ENCODE results near the gene RPTOR.

Gene RPTOR

DNA sequence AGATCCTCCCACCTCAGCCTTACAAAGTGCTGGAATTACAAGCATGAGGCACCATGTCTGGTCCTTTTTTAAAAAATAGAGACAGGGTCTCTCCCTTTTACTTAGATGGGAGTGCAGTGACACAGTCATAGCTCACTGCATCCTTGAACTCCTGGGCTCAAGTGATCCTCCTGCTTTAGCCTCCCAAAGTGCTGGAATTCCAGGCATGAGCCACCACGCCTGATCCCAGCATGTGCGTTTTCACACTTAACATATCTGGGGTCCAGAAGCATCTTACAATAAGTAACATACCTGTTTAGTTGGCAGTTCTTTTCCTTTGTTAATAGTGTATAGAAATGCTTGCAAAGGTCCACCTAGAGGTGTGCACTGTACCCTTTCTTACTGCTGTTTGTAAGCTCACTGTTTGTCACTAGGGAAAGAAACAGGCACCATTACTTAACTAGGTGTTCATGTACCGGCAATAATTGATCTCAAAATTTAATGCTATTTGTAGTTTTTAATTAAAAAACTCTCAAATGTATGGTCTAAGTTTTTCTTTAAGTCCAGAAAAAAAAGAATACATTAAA is 221.7 kb downstream of the RPTOR start:
- DNase-seq (ENCODE audit: low spot score): no peak

DNA sequence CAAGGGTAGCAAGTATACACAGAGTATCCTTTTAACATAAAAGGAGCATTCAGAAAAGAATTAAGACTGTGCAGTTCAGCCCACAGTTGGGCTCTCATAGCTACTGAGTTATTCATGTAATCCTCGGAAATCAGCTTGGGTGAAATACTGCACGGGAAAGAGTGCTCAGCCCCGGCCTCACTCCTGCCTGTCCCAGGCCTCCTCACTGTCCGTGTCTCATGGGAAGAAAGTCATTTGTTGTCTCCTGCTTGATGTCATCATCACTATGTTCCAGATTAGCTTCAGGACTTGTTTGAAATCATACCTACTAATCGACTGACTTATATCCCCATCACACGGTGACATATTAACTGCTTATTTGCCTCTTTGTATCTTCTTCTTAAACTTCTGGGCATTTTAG is 223.8 kb downstream of the RPTOR start:
- no peak for DNase-seq (ENCODE audit: low spot score)

DNA sequence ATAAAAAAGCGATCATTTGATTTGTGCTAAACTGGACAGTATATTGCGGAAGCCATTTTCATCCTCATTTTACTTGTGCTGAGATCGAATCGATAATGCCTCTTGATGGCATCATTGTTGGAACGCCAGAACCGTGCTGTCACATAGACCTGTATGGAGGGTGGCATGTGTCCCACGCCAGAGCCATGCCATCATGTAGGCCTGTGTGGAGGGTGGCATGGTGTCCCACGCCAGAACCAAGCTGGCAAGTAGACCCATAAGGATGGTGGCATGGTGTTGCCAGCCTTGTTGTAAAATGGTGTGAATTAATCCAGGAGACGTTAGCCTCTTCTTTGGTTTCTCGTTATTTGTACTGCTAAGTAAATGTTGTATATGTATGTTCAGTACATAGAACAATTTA is 224.3 kb downstream of the RPTOR start:
- no peak for DNase-seq (ENCODE audit: low spot score)

DNA sequence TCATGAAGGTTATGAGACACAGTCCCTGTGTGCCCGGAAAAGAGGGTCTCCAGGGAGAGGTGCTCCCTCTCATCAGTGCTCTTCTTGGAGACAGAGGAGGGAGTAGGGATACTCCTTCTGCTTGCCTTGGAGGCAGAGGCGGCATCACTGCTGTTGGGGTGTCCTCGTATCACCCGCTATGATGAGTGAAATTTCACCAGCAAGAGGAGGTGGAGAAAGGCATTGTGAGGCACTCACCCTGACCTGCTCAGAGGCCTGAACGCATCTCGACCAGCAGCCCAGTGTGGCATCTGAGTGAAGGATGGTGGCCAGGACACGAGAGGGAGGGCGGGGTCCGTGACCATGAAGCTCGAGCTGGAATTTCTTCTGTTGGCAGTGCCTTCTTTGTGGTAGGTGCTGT is 224.9 kb downstream of the RPTOR start:
- DNase-seq (ENCODE audit: low spot score): no peak

DNA sequence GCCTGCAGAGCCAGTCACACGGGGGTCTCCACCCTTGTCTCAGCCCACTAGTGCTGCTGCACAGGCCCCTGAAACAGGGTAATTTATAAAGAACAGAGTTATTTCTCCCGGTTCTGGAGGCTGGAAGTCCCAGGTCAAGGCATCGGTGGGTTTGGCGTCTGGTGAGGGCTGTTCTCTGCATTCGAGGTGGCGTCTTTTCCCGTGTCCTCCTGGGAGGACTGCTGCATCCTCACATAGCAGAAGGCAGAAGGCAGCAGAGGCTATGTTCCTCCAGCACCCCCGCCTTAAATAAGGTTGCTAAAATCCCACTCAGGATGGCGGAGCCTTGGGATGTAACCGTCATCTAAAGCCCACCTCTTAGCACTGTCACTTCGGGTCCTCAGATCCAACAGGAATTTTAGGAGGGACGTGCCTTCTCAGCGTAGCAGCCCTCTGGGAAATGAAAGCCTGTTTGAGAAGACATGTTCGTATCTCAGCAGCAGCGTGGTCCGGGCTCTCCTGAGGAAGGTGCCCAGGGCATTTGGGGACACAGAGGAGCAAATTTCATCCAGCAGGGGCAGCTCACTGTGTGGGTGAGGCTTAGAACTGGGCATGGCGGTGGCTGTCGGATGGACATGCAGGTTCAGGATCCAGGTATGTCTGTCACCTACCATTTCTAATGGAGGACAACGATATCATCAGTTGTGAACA is 225.4 kb downstream of the RPTOR start:
- no peak for DNase-seq (ENCODE audit: low spot score)

DNA sequence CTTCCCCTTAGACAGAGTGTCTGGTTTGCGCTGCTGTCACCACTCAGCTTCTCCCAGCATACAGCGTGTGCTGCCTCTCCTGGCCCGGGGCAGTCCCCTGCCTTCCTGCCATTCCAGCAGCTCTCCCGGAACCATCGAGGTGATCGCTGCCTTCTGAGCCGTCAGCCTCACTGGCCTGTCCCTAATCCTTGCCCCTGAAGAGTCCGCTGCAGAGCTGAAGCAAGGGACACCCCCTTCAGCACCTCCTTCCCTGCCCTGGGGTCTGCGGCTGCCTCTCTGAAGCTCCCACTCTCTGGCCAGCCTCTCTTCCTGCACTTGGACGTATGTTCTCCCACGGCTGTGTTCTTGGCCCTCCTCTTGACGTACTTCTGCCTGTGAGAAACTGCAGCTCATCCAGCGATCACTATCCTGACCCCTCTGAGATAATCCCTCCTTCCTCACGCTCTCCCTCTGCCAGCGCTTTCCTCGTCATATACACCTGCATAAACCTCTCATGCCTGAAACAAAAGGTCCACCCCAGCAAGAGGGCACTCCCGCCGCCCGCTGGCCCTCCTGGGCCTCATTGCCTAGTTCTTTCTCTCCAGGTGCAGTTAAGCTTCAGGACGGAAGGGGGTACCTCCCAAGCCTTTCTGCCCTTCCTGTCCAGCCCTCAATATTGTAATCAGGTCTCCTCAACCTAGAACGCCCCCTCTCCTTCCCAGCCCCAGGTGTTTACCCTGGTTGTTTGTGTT is 226.4 kb downstream of the RPTOR start:
- DNase-seq (ENCODE audit: low spot score): no peak

DNA sequence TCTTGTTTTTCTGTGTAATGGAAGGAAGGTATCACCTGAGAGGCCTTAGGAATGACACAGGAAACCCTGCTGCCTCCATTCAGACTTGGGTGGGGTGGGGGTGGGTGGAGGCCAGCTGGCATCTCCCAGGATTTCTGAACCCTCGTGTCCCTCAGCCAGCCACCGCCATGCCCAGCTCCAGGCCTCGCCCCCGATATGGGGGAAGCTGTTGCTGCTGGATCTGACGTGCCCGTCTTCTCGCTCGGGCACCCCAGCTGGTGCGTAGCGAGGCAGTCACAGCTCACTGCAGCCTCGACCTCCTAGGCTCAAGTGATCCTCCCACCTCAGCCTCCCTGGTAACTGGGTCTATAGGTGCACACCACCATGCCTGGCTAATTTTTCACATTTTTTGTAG is 227.0 kb downstream of the RPTOR start:
- no peak for DNase-seq (ENCODE audit: low spot score)

DNA sequence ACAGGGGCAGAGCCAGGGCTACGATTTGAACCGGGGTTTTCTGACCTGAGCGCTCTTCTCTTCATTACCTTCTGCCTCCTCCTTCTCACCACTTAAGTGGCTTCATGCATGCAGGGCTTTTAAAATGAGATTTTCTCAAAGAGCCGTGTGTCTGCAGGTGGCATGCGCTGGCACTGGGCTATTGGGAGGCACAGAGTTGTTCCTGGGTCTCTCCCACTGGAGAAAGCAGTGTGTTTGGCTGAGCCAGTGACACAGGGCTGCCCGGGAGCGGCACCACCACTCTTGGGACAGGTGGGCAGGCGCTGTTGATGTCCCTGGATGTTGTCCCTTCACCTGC is 228.2 kb downstream of the RPTOR start:
- DNase-seq (ENCODE audit: low spot score): no peak

DNA sequence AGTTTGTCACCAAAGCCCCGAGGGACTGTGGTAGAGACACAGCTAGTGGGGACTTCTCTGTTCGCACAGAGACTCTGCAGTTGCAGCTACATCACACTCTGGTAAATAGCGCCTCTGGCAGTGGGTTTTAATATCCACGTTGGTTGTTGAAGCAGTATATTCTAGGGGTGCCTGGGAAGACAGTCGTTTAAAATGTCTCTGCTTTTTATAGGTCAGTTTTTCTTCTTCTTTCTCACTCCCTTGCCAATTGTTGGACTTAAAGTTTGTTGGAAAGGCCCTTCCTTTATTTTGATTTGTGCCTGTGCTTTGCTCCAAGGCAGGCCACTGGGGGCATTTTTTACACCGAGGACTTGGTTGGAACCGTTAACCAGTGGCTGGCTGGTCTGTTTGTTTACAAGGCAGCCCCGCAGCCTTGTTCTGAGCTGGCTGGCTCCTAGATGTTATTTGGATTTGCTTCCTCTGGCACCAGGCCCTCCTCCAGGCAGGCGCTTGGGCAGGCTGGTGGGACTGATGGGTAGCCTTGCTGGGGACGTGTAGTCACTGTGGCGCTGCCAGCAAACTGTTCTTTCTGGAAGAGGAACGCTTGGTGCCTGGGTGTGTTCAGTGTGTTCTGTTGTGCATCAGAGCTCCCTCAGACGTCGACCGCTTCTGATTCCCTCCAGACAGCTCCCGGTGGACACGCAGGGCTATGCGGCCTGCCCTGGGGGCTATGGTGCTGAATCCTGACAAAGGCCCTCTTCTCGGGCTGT is 228.8 kb downstream of the RPTOR start:
- DNase-seq (ENCODE audit: low spot score): no peak

DNA sequence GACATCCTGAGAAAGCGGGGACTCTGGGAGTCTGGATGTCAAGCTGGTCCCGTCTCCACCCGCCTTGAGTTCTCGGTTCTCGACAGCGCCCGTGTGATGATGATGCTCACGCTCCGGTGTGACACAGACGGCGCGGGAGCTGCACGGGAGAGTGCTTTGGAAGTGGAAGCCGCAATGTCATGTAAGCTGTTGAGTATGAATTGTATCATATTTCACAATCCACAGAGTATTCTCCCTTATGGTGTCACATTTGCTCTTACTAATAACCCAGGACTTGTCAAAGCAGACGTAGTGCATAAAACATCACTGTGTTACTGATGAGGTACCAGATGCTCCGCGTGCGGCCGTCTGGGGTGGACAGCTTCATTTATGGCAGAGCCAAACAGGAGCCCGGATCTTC is 229.5 kb downstream of the RPTOR start:
- DNase-seq (ENCODE audit: low spot score): no peak

DNA sequence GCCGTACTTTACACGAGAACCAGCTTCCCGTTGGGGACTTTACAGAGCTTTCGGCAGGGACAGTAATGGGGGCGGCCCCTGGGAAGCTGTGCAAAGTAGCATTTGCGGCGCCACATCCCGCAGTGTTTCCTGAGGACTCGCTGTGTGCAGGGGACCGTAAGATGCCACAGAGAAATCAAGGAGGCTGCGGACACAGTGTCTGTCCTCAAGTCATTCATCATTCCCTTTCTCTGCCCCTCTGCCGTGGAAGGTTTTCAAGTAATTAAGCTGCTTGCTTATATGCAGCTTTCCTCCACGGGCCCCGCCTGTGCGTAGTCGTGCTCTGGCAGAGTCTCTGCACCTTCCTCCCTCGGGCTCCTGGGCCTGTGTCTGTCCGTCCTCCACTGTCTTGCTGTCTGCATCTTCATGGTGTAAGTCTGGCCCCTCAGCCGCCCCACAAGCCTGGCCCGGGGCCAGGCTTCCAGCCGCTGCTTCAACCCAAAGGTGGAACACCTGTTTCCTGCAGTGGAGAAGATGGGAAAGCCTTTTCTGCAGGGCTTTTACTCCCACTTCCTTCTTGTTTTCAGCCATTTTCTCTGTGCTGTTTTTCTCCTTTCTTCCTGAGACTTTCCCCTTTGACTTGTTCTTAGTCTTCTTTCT is 230.1 kb downstream of the RPTOR start:
- DNase-seq (ENCODE audit: low spot score): no peak

DNA sequence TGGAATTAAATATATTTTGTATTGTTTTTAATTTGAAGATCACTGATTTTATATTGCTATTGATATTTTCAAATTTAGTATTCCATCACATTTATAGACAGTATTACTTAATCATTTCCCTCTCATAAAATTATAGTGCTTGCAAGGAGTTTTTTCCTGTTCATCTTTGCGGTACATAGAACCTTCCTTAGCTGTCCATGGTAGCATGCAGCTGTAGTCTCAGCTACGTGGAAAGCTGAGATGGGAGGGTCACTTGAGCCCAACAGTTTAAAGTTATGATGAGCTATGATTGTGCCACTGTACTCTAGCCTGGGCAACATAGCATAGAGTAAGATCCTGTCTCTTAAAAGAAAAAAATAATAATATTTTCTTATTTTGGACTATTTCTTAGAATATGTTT is 231.2 kb downstream of the RPTOR start:
- no peak for DNase-seq (ENCODE audit: low spot score)

DNA sequence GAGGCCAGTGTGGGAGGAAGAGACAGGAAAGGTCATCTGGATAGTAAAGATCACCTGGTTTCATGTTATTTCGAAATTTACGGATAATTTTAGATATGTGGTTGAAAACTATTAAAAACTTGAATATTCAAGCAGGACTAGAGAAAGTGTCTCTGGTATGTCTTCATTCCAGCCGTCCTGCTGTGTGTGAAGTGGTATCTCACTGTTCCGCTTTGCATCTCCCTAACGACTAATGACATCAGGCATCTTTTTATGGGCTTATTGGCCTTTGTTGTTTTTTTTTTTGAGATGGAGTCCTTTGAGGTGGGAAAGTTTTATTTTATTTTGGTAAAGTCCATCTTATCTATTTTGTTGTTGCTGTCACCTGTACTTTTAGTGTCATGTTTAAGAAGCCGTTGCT is 232.6 kb downstream of the RPTOR start:
- DNase-seq (ENCODE audit: low spot score): no peak

DNA sequence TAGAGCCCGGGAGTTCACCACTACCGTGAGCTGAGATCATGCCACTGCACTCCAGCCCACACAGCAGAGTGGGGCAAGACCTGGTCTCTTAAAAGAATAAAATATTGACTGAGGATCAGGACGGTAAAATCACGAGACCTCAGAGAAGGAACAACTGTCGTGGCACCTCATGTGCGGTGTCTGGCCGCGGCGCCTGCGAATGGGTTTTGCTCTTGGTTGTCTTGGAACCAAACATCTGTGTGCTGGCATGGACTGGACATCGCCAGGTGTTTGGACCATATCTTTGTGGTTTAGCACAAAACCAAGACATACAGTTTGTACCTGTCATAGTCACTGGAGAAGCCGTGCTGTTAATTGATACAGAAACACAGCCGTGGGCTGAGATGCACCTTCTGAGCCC is 234.1 kb downstream of the RPTOR start:
- DNase-seq (ENCODE audit: low spot score): no peak

DNA sequence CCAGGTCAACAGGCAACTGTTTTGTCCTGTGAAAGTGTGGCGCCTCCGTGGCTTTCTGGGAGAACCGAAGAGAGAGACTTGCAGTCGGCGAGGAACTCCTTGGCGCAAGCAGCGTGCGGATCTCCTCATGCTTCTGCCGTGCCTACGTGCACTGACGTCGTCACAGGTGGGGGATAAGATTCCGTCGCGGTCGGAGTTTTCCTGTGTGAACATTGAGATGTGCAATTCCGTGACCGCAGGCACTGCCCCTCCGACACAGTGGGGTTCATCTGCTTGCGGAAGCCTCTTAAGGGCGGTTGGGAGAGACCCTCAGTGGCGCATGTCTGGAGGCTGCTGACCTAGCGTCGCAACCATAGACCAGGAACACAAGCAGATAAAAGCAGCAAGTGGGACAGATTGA is 234.7 kb downstream of the RPTOR start:
- DNase-seq (ENCODE audit: low spot score): no peak

DNA sequence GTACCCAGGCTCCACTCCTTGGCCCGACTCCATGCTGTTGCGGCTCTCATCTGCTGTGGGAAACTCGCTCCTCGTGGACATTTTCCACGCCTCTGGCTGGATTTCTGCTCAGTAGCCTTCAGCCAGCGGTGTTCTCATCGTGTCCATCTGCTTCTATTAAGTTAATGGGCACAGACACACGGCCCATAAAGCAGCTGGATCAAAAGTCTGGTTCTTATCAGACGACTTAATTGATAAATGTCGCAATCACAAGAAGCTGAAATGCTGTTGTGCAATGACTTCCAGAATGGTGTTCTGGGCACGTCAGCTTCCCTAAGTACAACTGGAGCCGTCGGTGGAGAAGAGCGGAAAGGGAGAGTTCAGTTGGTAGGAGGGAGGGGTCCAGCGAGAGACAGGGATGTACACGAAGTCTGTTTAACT is 235.3 kb downstream of the RPTOR start:
- DNase-seq (ENCODE audit: low spot score): no peak

DNA sequence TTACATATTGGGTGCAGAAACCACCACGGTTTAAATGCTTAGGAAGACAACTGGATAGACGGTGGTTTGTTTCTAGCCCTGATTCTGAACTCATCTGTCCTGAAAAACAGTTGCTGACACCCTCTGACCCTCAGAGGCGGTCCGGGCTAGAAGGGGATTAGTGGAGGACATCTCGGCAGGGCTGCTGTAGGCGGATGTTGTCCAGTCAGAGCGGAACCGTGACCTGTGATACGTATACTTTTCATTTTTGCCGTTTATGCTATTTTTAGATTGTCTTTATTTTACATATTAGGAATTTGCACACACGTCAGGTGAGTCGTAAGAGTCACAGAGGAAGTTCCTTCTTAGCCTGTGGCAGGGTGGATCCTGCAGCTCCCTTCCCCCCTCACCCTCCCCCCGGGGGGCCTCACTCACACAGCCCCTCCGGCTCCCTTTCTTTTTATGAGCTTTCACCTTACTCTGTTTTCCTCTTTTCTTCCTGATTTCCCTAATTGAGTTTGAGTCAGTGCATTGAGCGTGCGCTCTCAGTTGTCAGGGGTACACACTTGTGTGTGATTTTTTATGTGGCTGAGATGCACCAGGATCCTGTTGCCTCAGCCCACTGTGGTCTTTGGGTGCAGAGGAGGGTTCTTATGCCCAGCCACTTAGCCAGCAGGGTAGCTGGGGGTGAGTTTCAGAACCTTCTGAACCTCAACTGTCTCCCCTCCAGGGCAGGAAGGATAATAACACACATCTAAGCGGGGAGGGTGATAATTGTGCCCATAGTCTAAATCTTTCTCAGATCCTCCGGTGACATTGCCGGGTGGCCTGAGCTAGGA is 236.0 kb downstream of the RPTOR start:
- no peak for DNase-seq (ENCODE audit: low spot score)

DNA sequence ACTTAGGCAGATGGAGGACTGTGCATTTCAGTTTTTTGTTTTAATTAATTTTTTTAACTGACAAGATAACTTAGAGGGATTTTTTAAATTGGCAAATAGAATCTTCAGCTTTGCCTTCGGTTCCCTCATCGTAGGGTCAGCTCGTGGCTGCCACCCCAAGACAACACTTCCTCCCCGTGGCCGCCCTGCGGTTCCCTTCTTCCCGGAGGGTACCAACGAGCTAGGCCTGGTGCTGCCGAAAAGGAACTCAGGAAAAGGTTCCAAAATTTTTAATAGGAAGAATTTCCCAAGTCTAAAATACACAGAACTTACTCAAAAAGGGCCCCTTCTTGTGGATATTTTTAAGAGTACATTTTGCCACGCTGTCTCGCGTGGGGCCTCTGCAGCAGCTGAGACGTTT is 236.6 kb downstream of the RPTOR start:
- no peak for DNase-seq (ENCODE audit: low spot score)

DNA sequence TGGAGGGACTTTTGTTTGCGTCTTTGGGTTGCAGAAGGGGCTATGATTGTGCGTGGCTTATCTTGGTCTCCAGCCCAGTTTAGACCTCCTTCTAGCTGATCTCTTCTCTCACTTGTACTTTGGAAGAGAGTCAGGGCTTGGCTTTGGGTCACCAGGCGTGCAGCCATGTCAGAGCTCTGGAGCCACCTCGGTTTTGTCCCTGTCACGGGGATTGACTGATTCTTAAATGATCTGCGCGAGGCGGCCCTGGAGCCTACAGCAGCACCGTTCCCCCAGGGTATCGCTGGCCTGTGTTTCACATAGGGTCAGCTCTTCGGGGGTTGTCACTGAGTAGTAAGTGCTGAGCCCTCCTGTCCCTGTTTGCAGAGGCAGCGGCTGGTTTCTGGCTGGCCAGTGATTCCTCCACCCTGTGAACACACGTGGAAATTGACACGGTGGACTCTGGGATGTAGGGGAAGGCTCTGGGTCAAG is 237.2 kb downstream of the RPTOR start:
- DNase-seq (ENCODE audit: low spot score): no peak

DNA sequence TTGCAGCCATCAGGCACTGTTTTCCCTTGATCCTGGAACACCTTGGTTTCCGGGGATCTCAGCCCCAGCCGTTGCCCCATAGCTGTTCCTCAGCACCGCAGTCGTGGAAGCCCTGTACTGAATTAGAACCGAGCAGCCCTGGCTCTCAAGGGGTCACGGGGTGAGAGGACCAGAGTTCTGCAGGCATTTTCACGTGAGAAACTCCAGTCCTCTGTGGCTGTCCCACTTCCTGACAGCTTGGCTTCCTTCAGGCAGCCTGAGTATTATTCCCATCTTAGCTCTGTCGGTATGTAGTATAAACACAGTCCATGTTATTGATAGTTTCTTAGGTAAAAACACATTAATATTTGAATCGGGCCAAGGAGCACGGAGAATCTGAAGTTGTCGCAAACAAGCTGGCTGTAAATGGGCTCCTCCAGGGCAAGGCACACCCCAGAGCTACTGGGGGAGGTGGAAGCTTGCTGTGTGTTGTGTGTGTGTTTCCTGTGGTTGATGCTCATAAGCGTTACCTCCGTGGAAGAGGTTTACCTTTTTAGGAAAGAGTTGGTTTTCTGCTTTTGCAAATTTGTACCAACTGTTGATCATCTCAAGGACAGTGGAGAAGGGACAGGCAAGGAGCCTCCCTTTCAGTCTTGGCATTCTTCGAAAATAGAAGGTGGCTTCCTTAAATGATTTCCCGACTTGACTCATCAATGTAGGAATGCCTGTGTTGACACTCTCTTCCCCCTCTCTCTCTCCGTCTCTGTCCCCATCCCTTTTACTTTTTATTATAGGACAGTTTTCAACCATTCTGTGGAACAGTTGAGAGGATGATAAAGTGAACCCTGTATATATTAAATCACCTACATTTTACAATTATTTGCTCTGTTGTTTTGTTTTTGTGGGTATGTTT is 238.1 kb downstream of the RPTOR start:
- no peak for DNase-seq (ENCODE audit: low spot score)

DNA sequence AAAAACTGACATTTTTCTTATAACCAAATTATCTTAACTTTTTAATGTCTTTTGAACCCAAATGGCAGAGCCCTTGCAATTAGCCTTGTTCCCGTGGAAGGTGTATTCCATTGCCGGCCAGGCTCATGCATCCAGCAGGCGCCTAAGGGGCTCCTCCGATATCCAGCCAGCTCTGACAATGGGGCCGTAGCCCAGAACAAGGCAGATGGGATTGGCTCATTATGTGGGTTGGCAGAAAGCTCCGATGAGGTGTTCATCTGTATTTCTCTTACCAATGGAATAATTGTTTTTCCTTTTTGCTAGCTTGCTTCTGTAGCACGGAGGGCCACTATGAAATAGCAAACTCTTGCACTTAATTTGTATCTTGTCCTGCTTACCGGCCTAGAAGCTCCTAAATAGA is 238.8 kb downstream of the RPTOR start:
- DNase-seq (ENCODE audit: low spot score): no peak
